Heart left ventricle (tissue), 13 donors: ENCODE measurements around the gene B4GALNT2.

ENCODE experiments used
- CTCF ChIP-seq, 12 donors: fragments of 200-600 bp; sonication (generic) in 4 of 12; IDR thresholded peaks; one replicate each; pipeline versions ENCODE4 v1.5.0 to v1.8.0; 2018 to 2022; ENCODE audit warnings: antibody characterized with exemption in 12 of 12, mild to moderate bottlenecking in 5 of 12
- POLR2A ChIP-seq, 2 donors: fragments of 450-650 bp; IDR thresholded peaks; one replicate each; pipeline ENCODE4 v1.6.1; 2017; ENCODE audit warnings: antibody characterized with exemption in 2 of 2, mild to moderate bottlenecking in 2 of 2, moderate library complexity in 2 of 2
- donor health status: ischemic (EF 13 %, LVEDD 7.1; RV severe dilation, severe dysfunction).
- donor health status: DM: no; HTN: yes; CAD: no.
- donor health status: DM: no; HTN: no; CAD: no.
- donor health status: ischemic (EF 25% LVEDD 6.9; RV normal size, moderate dysfunction).
- donor health status: ischemic (EF 25% LVEDD 5.7; RV mildly dilated, moderate dysfunction).
- donor health status: ischemic (EF 35%, LVEDD 5.7; RV mildly dilated, moderate dysfunction).
- donor health status: nonischemic (EF 11% LVEDD 7.7; RV severe dilation, severe dysfunction).
- donor health status: DM: yes; HTN: yes; CAD: no.
- donor health status: PGD.
- donor health status: ischemic (EF 29% LVEDD 5.4; RV normal size, mild dysfunction).
- donor health status: nonischemic (EF 23%, LVEDD 6.1; RV moderate dilation, normal function).

DNA sequence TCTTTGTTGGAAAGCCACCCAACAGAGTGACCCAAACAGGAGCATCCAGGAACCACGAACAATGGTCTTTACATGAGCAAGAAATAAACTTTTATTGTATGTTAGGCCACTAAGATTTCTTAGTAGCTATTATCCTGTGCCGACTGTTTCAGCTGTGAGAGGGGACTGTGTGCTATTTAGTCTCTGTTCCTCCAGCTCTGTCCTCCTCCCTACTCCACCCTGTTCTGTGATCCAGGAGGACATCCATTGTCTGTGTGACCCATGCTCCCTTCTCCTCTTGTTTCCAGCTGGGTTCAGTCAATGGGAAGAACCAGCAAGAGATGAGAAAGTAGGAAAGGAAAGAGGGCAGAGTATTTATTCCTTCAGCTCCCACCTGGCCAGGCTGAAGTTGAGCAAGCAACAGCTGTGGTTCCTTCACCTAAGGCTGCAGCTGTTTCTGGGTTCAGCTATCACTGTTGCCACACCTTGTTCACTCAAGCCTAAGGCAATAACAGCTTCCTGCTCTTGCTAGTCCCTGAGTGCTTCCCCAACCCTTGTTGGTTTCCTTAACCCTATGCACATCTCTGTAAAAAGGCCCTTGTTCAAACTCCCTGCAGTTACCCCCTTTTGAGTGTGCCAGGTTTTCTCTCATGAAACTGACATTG lies 14.9 kb upstream of the B4GALNT2 start:
- TF ChIP-seq CTCF (IDR thresholded peaks at IDR 0.05) (no peak), POLR2A (IDR thresholded peaks at IDR 0.05) (no peak)
